Mesenteric fat pad (tissue), 1 donor: ENCODE results near the gene CTNNA3. TPM values are rescaled to one million over a fixed set of nuclear protein-coding genes. Genes with fewer than 3 reads are reported as not detected.

ENCODE experiments used
- DNase-seq: peaks from one replicate; pipeline ENCODE4 v3.0.0-alpha.2; 2020; ENCODE audit warnings: low spot score
- total RNA-seq: library from RNA; stranded (reverse); fragmentation: NEBNext Ultra II Directional; extraction: Animal tissue kit (Norgen Biotek cat#: 25700); gene quantifications from one replicate; pipeline ENCODE4 v1.2.1, GENCODE V29; 2021
- donor health status: DM: yes; HTN: yes; CAD: no.

The CTNNA3 gene
- total RNA-seq, 1 donor from 2014 or later, result 0.10 TPM

GRCh38 chr10:66943590-66943989 lies 752.4 kb downstream of the CTNNA3 start:
- no peak for DNase-seq

- DNase-seq, result no peak
Observed at GRCh38 chr10:66942407-66942806, 753.6 kb downstream of the CTNNA3 start.

GRCh38 chr10:66941491-66941890 lies 754.5 kb downstream of the CTNNA3 start:
- DNase-seq, result no peak

- DNase-seq, result no peak
Observed at GRCh38 chr10:66940965-66941364, 755.0 kb downstream of the CTNNA3 start.

GRCh38 chr10:66934711-66935110 lies 761.3 kb downstream of the CTNNA3 start:
- no peak for DNase-seq

- no peak for DNase-seq
Observed at GRCh38 chr10:66931949-66932343, 764.0 kb downstream of the CTNNA3 start.

GRCh38 chr10:66931340-66931948 lies 764.6 kb downstream of the CTNNA3 start:
- no peak for DNase-seq

GRCh38 chr10:66929375-66929774 lies 766.6 kb downstream of the CTNNA3 start:
- DNase-seq, result no peak

GRCh38 chr10:66928776-66929175 lies 767.2 kb downstream of the CTNNA3 start:
- no peak for DNase-seq

GRCh38 chr10:66927971-66928770 lies 767.8 kb downstream of the CTNNA3 start:
- no peak for DNase-seq

GRCh38 chr10:66927251-66927935 lies 768.6 kb downstream of the CTNNA3 start:
- no peak for DNase-seq

- no peak for DNase-seq
Observed at GRCh38 chr10:66926841-66927240, 769.2 kb downstream of the CTNNA3 start.

- no peak for DNase-seq
Observed at GRCh38 chr10:66925896-66926715, 769.9 kb downstream of the CTNNA3 start, which contains the start of gene LRRTM3. TSS of gene LRRTM3 (plus strand) at chr10:66926036.

- DNase-seq, result no peak
Observed at GRCh38 chr10:66925373-66925772, 770.6 kb downstream of the CTNNA3 start.

GRCh38 chr10:66924674-66925345 lies 771.2 kb downstream of the CTNNA3 start:
- no peak for DNase-seq

GRCh38 chr10:66919248-66919647 lies 776.7 kb downstream of the CTNNA3 start:
- DNase-seq, result no peak

- no peak for DNase-seq
Observed at GRCh38 chr10:66917104-66917503, 778.9 kb downstream of the CTNNA3 start.

GRCh38 chr10:66916030-66916429 lies 780.0 kb downstream of the CTNNA3 start:
- DNase-seq, result no peak

- no peak for DNase-seq
Observed at GRCh38 chr10:66910671-66911070, 785.3 kb downstream of the CTNNA3 start.

GRCh38 chr10:66892871-66893270 lies 803.1 kb downstream of the CTNNA3 start:
- DNase-seq, result no peak

GRCh38 chr10:66888237-66888636 lies 807.8 kb downstream of the CTNNA3 start:
- no peak for DNase-seq
